ENCODE data around the gene CPB2. TPM values are rescaled to one million over a fixed set of nuclear protein-coding genes. Genes with fewer than 3 reads are reported as not detected.

Gene CPB2
- total RNA-seq, 1 experiment from 2014 or later, result not detected

DNA sequence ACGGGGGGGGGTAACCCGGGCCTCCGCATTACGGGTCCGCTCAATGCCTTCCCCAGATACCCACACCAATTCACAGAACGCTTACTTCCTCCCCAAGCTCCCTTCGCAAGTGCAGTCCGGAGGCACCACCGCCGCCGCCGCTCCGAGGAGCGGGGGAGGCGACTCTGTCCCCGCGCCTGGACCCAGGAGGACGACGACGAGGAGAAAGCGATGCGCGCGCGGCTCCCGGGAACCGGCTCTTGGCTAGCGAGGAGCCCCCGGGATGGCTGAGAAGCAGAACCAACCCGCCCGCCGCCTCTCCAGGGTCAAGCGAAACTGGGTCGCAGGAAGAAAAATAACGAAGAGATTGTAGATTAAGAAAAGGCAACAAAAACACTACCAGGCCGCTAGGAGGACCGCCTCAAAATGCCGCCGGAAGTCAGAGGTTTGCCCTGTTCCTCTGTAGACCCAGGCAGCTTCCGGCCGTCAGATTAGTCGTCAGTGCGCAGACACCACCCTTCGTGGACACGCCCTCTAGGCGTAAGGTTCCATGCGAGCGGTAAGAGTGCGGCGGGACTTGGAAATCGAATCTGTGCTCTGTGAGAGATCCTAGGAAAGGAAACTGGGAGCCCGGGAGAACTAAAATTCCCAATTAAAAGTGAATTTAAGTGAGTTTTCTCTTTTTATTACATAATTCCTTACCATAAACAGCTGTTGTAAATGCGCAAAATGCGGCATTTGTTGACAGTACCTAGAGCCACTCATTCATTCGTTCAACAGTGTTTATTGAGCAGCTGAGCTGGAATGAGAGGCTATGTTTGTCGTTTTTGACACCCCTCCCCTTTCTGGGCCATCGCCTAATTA is 52.3 kb downstream of the CPB2 start, which contains the start of gene ZC3H13:
TSS of gene ZC3H13 (minus strand) at position 428 of the 843 bp plus-strand sequence. CDS start 7,239 bp downstream, outside the sequence.
- DNase-seq (ENCODE audit: low spot score), result peak; percentile 98

DNA sequence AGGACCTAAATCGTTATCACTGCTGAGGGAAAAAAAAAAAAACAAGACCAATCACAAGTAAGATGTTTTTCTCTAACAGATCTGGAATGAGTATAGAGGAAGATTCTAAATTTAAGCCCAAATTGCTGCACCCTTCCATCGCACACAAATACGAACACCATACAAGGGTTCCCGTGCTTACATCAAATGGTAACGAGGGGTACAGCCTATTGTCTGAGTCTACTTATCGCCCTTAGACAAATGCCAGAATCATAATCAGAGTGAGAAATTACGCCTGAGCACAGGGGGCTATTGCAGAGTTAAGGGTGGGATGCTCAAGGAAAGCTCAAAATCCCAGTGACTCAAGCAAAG is 52.9 kb downstream of the CPB2 start:
- no peak for DNase-seq (ENCODE audit: low spot score)

DNA sequence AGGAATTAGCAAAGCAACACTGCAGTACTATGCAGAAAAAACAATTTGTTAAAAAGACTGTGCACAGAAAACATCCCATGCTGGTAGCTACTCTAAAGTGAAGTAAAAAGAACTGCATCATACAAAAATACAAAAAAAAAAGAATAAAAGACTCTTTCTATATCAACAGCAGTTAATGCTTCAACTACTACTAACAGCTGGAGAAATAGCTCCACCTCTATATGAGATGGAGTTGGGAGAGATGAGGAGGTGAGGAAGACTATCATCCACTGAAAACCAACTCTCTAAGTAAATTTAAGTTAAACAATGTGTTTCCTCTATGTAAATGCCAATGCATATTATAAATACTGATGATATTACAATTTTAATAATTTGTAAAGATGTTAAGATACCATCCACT is 54.1 kb downstream of the CPB2 start:
- DNase-seq (ENCODE audit: low spot score), result no peak

DNA sequence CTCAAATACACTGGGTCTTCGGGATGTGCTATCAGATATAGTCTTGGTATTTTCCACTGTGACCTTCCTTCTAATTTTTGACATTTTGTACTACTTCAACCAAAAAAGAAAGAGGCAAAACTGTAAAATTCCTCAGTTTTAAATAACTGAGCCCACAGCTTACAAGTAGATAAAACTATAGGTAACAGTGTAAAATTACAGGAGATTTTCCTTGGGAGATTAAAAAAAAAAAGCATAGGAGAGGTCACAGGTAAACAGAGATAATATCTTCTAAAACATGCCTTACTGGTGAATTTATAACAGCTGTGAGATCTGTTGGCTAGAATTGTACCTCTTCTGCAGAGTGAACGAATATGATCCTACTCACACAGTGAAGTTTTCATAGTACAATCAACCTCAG is 59.4 kb downstream of the CPB2 start:
- DNase-seq (ENCODE audit: low spot score), result no peak

DNA sequence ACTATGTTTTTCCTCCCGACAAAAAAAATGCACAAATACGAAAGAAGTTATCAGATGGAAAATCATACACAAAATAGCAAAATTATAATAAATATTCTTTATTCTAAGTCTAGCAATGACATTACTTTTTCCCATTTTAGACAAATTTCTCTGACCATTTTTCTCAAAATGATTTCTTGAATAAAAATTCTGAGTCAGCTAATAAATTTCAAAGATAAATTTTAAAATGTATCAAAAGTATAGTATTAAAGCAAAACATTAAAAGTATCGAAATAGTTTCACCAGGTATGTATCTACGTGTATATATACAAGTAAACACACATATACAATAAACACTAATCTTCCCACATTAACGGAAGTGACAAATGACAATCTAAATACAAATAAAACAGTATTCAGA is 61.2 kb downstream of the CPB2 start:
- no peak for DNase-seq (ENCODE audit: low spot score)

DNA sequence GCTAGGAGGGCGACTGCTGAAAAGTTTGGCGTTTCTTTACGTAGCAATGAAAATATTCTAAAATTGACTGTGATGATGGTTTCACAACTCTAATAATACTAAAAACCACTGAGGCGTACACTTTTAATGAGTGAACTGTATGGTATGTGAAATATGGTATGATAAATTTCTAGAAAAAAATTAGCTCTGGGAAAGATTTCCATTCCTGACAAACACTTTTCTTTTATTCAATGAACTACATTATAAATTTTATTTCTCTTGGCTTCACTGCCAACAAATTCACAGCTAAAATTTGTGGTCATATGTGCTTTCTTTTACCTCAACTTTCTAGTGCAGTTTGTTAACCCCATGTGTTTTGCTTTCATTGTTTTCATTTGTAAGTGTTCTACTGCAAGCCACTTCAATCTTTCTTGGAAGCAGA is 63.4 kb downstream of the CPB2 start:
- no peak for DNase-seq (ENCODE audit: low spot score)

DNA sequence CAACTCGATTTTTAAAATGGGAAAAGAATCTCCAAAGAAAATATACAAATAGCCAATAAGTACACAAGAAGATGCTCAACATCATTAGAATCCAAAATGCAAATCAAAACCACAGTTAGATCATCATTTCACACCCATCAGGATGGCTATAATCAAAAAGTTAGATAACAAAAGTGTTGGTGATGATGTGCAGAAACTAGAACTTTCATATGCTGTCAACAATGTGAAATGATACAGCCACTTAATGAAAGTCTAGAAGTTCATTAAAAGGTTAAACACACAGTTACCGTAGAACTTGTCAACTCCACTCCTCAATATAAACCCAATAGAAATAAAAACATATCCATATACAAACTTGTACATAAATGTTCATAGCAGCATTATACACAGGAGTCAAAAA is 64.1 kb downstream of the CPB2 start:
- DNase-seq (ENCODE audit: low spot score), result no peak

DNA sequence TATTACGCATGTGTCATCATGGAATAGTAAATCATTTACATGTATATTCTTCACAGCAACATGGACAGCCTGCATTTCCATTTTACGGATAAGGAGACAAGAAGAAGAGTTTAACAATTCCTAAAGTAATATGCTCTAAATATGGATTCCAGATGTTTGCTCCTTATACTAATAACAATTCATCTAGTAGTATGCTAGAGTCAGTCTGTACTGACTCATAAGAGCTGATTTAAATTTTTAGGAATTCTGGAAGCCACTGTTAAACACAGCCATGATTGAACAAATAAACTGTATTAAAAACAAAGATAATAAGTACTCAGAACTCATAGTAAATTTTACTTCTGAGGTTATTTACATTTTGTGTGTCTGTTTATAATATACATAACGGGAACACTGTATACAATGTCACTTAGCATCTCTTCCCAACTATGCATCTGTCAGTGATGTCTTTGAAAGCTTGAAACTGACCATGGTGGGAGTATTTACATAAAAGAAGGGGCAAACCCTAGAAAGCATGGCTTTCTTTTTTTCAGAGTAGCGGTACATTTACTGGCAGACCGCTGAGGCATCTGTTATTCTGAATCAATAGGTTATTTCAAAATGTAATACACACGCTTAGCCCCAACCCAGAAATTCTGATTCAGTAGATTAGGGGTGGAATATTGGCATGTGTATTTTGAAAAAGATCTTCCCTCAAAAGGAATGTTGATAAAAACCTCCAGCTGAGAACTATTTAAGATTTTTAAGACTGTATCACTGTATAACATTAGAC is 65.2 kb downstream of the CPB2 start:
- DNase-seq (ENCODE audit: low spot score), result no peak

DNA sequence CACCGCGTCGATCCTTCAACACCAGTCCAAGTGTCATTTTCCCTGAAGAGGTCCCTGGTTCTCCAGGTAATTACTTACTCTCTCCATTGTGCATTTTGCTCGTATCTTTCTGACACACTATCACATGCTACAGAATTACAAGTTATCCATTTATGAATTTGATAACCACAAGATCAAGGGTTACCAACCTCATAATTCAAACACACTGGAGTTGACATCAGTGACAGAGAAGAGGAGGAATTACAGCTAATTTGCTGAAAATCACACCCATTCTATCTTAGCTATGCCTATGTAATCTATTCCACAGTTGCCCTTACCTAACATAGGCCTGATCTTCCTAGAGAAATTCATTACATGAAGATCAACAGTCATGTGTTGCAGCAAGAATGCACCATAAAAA is 66.5 kb downstream of the CPB2 start:
- no peak for DNase-seq (ENCODE audit: low spot score)

DNA sequence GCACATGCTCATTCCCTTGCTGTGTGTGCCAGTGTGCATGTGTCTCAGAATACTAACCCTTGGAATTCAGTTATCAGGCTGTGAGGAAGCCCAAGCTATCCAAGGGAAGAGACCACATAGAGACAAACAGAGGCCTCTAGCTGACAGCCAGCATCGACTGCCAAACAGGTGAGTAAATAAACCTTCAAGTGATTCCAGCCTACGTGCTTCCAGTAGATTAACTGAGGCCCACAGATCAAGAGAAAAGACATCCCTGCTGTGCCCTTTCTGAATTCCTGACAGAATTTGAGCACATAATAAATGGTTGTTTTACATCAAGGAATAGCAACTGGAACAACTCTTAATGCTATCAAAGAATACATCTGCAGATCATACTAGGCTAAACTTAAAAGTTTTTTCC is 69.8 kb downstream of the CPB2 start:
- DNase-seq (ENCODE audit: low spot score), result no peak

DNA sequence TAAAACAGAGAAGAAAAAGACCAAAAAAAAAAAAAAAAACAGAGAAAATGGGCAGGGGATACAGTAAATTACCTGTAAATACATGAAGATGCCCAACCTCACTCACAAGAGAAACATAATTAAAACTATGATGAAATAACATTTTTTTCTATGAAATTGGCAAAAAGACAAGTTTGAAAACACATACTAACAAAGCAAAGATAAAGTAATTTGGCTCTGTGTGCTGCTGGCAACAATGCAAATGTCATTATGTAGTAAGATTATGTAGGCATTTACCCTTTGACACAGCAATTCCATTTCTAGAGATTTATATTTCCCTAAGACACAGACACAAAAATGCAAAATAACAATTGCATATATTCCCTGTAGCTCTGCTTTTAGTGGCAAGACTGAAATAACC is 72.5 kb downstream of the CPB2 start:
- no peak for DNase-seq (ENCODE audit: low spot score)

DNA sequence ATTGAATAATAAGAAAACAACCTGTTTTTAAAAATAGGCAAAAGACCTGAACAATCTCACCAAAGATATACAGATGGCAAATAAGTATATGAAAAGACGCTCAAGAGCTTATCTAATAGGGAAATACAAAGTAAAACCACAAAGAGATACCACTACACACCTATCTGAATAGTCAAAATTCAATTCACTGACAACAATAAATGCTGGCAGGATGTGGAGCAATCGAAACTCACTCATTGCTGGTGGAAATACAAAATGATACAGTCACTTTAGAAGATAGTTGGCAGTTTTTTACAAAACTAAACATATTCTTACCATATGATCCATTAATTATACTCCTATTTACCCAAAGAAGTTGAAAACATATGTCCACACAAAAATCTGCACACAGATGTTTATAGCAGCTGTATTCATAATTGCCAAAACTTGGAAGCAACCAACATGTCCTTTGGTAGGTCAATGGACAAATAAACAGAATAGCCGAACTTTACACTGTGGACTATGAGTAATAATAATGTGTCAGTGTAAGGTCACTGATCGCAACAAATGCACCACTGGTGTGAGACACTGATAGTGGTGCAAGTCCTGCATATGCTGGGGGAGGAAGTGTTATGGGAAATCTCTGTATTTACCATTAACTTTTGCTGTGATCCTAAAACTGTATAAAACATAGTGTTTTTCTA is 73.1 kb downstream of the CPB2 start:
- no peak for DNase-seq (ENCODE audit: low spot score)

DNA sequence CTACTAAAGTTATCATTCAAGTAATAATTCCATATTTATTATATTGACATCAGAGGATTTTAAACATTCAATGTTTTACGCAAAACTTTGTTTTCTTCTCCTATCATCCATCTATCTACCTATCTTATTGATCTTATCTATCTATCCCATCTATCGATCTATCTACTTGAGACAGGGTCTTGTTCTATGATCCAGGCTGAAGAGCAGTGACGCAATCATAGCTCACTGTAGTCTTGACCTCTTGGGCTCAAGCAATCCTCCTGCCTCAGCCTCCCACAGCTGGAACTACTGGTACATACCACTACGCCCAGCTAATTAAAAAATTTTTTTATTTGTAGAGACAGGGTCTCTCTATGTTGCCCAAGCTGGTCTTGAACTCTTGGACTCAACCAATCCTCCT is 79.7 kb downstream of the CPB2 start:
- no peak for DNase-seq (ENCODE audit: low spot score)

DNA sequence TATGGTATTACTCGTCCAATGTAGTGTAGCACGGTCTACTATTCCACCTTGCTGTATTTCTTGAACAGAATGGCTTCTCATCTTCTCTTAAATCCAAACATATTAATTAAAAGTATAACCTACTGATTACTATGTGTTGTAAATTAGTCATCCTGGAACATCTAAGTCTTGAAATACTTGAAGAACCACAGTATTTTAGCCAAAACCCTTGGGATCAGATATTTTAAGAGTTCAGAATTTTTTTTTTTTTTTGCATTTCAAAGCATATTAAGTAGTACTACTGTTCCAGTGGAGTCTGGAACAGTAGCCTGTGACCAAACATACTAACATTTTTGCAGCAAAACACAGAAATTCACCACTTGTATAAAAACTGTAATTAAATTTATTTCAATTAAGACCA is 82.4 kb downstream of the CPB2 start:
- no peak for DNase-seq (ENCODE audit: low spot score)

DNA sequence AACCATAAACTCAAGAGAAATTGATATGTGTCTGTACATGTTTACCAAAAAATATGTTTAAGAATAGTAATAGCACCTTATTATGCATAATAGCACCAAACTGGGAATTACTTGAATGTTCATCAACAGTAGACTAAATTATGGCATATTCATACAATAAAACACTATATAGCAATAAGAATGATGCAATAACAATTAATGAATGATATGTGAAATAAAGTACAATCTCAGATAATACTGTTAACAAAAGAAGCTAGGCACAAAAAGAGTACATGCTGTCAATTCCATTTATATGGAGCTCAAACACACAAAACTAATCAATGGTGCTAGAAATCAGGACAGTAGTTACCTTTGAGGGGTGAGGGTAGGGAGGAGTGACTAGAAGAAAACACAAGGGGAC is 88.6 kb downstream of the CPB2 start:
- DNase-seq (ENCODE audit: low spot score), result no peak

DNA sequence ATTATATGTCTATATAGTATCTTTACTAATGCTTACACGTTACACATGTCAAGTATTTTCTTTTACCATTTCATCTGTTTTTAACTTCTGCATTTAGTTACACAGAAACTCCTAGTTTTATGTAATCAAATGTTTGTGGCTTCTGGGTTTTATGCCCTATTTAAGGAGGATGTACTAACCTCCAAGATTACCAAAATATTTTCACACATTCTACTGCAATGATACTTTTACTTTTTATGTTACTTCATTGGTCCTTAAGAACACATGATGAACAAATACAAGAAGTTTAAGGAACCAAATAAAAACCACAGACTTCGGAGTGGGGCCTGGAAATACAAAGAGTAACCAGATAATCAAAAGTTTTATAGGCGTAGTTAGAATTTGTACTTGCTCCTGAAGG is 89.5 kb downstream of the CPB2 start:
- no peak for DNase-seq (ENCODE audit: low spot score)

DNA sequence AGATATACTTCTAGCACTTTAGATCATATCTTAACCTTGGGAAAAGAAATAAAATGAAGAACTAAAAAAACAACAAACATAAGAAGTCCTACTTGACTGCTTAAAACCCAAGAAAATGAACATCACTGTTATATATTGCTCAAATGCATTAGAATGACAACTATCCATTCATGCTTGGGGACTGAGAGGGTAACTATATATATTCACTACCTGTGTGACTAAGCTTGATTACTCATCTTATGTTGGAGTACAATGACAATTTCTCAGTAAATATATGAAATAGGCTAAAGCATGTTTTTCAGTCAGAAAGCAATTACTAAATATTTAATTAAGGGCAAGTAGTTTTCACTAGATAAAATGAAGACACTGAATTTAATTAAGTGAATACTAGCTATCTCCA is 92.4 kb downstream of the CPB2 start:
- no peak for DNase-seq (ENCODE audit: low spot score)

DNA sequence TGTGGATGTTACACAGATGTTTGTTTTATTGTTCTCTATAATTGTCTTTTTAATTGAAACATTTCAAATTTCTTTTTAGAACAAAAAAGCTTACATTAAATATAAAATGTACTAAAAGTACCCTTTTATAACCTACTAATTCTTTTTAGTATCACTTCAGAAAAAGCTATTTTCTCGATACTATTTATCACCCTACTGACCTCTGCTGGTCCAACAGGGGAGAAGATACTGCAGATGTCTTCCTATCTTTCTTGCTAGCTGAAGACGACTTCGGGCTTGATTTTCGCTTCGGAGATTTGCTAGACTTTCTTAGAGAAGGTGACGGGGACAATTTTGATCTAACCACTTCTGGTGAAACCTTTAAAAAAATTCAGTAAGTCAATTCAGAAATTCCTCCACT is 94.7 kb downstream of the CPB2 start:
- peak; percentile 3 for DNase-seq (ENCODE audit: low spot score)

DNA sequence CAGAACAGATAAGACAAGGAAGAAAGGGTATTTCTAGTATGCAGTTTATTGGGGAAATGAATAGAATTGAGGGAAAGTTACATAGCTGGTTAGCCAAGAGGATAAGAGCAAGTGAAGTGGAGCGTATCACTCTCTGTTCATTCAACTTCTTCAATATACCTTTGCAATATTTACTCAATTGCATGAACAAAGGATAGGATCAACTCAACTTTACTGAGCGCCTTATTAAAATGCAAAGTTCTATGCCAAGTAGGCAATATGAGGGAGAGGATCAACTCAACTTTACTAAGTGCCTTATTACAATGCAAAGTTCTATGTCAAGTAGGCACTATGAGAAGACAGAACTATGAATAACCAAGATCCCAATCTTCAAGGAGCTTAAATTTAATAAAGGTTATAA is 96.2 kb downstream of the CPB2 start:
- DNase-seq (ENCODE audit: low spot score), result no peak

DNA sequence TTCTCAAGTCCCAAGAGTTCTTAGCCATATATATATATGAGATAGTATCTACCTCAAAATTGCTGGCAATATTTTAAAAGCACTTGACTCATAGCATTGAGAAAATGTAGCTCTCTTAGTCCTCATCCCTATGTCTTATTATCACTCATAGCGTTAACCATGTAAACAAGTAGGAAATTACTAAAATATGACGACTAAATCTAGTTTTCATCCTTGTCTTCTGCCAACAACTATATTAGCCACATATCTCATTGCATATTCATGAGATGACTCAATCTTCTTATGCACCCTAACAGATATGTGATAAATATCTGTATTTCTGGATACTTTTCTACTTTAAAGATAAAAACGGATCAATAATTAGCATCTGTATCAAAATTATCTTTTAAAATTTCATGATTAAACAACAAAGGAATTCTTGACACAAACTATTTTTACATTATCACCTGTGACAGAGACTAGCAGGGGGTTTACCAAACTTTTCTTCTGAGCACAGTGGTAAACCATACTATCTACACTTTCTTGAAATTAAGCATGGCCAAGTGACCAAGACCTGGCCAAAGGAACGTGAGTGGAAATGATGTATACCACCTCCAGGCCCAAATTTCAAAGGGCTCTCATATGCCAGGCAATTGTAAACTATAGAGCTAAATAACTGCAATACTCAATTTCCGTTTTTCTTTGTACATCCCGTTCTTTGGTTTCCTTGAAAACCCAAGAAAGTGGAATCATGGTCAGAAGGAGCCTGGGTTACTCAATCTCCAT is 98.0 kb downstream of the CPB2 start:
- DNase-seq (ENCODE audit: low spot score), result no peak

DNA sequence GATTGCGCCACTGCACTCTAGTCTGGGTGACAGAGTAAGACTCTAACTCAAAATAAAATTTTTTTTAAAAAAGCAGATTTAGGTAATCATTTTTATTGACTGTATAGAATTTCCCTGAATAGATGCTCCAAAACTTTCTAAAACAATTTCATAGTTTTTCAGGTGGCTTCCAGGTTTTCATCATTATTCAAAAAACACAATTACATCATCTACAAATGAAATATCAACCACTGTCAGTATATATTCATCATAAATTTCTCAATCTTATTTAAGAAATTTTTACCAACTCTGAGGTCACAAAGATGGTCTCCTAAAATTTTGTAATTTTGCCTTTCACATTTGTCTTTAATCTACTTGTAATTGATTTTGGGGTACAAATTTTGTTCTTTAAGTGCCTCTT is 100.3 kb downstream of the CPB2 start:
- no peak for DNase-seq (ENCODE audit: low spot score)

All from HT-29 (cell line).